Keratinocyte (primary cell): ENCODE measurements around the gene GSN.

Experiments
- CTCF ChIP-seq, 3 experiments: IDR thresholded peaks in 1 of 3; conservative IDR thresholded peaks in 1 of 3; optimal IDR thresholded peaks in 1 of 3; 2 replicates in 2 of 3; 3 replicates in 1 of 3; pipeline versions ENCODE3 to v1.5.1; 2011; ENCODE audit warnings: low read length in 3 of 3, mild to moderate bottlenecking in 3 of 3, moderate library complexity in 2 of 3, control low read depth in 1 of 3, inconsistent platforms in 1 of 3; ENCODE audit not compliant: insufficient read depth in 2 of 3; ENCODE audit errors: extremely low read depth in 1 of 3
- EZH2 ChIP-seq: IDR thresholded peaks from one replicate; pipeline ENCODE4 v1.6.1; 2012; ENCODE audit warnings: inconsistent platforms, mild to moderate bottlenecking, low read length, moderate library complexity

DNA sequence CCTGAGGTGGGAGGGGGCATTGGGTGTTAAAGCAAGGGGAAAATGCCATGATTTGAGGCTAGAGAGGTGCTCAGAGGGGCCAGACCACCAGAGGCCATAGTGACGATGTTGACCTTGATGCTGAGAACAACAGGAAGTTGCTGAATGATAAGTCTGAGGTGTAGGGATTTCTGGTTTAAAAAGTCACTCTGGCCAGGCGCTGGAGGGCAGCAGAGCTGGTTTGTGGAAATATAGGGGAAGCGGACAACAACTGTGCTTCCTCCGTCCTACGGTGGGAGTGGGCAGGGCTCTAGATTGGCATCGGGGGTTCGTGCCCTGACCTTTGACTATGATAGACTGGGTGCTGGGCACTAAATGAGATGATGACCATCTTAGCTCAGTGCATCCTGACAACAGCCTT, 57.4 kb downstream of the GSN start:
- TF ChIP-seq CTCF (optimal IDR thresholded peaks at IDR 0.05 in 1 of 3, IDR thresholded peaks at IDR 0.05 in 1 of 3, conservative IDR thresholded peaks at IDR 0.05 in 1 of 3; ENCODE audit: extremely low read depth in 1 of 3, insufficient read depth in 2 of 3, low read length in 3 of 3) (no peak), EZH2 (no peak)
